NCI-H524 treated with DMSO at 0.1 percent for 48 hours (cell line): ENCODE results near the gene AOX1.
"Not testable (repeated sequence)": the region's sequence is repeated elsewhere in the genome, so short reads cannot be mapped to it uniquely, and the experiment has no call there.

Experiments used
- DNase-seq: peaks from one replicate; lab custom pipeline; 2025; lab: John Stamatoyannopoulos, UW

The AOX1 gene

GRCh38 chr2:200668478-200668877 lies 82.7 kb downstream of the AOX1 start:
- DNase-seq: no peak

DNA sequence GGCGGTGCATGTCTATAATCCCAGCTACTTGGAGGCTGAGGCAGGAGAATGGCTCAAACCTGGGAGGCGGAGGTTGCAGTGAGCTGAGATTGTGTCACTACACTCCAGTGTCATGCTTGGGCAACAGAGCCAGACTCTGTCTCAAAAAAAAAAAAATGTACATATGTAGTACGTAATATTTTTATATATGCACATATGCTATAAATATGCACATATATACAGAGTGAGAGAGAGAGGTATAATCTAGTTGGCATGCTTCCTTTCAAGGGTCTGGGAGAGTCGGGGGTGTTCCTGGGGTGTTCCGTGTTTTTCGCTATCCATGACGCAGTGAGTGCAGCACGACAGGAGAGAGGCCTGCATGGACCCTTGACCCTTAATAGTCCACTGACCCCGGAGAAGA lies 83.5 kb downstream of the AOX1 start:
- no peak for DNase-seq

DNA sequence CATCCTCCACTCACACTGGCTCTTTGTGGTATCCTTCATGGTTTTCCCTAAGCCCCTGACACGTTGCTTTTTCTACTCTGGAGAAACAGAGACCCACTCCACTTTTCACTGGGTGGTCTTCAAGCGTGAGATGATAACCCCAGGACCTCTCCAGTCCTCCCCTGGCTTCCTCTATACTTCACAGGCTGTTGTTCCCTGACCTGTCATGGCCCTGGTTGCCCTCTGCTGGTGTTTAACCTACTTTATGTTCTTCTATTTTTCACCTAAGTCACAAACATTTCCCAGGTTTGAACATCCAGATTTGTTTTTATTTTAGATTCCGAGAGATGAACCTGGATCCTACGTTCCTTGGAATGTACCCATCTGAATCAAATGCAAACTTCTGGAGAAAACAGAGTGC lies 84.5 kb downstream of the AOX1 start:
- DNase-seq: no peak

DNA sequence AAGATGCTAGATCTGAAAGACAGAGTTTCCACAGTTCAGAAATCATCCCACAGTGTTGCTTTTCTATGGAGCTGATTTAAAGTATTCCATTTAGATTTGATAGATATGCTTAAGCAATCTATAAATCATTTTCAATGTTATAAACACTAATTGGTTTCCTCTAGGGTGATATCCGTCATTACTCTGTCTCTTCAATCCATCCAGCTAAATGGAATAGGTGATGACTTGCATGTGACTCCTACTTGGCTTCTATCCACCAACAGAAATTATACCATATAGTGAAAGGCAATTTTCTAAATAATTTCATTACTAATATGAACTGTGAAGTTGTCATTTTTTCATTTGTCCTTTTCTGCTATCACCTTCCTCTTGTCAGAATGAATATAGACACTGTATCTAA lies 84.9 kb downstream of the AOX1 start:
- DNase-seq: no peak

- DNase-seq: no peak
These were observed 87.4 kb downstream of the AOX1 start for GRCh38 chr2:200673191-200673590.

DNA sequence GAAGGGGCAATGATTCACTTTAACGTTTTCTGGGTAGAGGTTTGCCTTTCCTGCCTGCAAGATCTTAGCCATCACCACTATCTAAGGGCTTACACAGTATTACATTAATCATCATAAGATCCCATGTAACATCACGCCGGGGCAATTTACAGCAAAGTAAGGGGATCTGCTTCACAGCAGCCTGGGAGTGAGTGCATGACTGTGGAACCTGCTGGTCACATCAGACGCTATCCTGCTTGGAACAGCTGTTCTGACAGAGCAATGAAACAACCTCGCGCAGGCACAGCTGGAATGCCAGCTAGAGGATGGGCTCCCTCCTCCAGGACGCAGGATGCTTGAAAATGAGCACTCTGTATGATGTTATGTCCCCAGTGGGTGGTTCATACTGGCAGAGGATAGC lies 89.0 kb downstream of the AOX1 start:
- DNase-seq: no peak

DNA sequence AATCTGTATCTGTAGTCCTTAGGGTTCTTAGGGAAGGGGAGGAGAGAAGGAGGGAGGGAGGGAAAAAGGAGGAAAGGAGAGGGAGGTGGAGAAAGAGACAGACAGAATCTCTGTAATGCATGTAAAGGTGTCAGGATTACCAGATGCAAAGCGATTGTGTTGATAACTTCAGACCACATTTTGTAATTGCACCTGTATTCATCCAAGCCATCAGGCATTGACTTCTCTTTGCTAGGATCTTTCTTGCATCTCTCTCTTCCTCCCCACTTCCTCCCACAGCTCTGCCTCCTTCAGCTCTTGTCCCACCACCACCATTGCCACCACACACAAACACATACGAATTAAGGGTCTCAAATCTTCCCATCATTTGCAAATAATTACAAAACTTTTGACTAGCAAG lies 91.4 kb downstream of the AOX1 start:
- no peak for DNase-seq

- no peak for DNase-seq
These were observed 92.1 kb downstream of the AOX1 start for GRCh38 chr2:200677721-200678532.

- DNase-seq: no peak
These were observed 93.3 kb downstream of the AOX1 start for GRCh38 chr2:200679127-200679526.

- no peak for DNase-seq
These were observed 93.7 kb downstream of the AOX1 start for GRCh38 chr2:200679535-200679934.

DNA sequence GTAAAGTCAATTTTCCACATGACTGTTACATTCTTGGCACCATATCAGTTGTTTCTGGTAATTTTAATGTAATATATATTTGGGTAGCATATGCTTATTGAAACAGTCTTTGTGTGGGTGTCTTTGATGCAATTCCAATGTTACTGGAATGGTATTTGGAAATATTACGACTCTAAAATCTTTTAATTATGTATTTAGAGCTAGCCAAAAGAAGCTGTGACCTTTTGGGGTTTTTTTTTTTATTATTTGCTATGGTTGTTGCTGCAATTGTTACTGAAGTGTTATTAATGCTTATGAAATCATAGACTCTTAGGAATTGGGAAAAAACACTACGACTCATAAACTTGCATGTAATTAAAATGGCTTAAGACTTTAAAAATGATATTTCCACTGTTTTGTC lies 95.9 kb downstream of the AOX1 start:
- no peak for DNase-seq

DNA sequence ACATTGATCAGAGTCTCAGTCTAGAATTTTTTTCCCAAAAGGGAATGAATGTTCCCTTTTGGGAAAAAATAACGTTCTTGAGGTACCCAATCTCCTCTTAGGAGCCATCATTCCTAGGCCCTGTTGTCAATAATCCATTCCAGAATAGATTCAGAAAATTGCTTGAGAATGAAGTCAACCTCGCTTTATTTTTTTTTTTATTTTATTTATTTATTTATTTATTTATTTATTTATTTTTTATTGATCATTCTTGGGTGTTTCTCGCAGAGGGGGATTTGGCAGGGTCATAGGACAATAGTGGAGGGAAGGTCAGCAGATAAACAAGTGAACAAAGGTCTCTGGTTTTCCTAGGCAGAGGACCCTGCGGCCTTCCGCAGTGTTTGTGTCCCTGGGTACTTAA lies 96.6 kb downstream of the AOX1 start:
- DNase-seq: not testable (repeated sequence)

GRCh38 chr2:200687922-200688920 lies 102.4 kb downstream of the AOX1 start:
- DNase-seq: no peak

DNA sequence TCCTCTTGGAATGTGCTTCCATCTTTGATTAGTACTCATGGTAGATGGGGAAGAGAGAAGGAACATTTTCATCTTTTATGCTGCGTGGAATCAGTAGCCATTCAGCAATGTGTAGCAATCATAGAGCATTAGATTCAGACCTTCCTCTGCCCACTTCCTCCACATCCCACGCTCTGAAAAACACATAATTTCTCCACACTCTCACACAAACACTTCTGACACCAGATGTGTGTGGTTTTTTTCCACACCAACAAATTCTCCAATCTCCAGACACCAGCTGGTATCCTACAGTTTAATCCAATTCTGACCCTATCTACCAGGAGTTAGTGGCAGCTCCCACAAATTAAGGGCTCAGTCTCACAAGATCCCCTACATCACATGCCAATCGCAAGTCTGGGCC lies 103.3 kb downstream of the AOX1 start:
- DNase-seq: no peak

DNA sequence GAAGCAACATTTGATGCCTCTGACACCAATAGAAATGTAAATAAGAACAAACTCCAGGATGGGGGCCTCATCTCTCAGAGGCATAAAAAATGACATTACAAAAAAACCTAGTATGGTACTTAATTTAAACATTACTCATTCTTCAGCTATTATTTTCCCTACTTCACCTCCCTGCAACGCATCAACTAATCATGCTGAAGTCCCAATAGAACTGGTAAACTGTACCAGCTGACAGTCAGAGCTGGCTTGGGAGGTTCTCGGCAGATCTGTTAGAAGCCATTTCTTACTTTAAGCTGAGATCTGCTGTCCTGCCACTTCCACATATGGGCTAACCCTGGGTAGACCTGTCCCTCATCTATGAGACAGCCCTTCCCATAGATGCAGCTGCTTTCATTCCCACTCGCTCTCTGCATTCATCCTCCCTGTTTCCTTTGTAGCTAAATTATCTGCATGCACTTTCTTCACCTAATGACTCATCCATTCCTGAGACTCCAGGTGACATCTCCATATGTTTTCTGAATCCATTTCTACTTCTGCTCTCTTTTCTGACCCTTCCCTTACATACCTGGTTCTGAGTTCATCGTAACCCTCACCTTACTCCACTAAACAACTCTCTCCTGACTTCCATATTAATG lies 108.1 kb downstream of the AOX1 start:
- no peak for DNase-seq

- DNase-seq: no peak
These were observed 109.4 kb downstream of the AOX1 start for GRCh38 chr2:200695191-200695590.

DNA sequence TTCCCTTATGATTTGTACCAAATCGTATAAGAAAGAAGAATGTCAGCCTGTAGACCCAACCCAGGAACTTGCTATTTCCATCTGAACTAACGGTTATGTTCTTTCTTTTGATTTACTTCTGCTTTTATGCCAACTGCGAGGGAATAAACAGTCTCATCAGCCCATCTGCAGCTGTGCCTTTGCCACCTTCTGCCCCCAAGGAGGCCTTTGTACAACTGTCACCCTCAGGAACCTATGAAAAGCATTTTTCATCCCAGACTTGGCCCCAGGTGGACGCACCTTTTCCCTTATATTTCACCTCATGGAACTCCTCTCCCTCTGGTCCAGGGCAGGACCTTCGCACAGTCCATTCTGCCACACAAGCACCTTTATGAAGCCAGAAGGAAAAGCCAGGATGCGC lies 109.8 kb downstream of the AOX1 start:
- DNase-seq: no peak

- DNase-seq: no peak
These were observed 112.4 kb downstream of the AOX1 start for GRCh38 chr2:200698217-200698616.

GRCh38 chr2:200699310-200699709 lies 113.5 kb downstream of the AOX1 start:
- DNase-seq: no peak

- DNase-seq: no peak
These were observed 115.0 kb downstream of the AOX1 start for GRCh38 chr2:200700856-200701255.

GRCh38 chr2:200702044-200702443 lies 116.2 kb downstream of the AOX1 start:
- DNase-seq: no peak

- no peak for DNase-seq
These were observed 116.9 kb downstream of the AOX1 start for GRCh38 chr2:200702646-200703118.
